ENCODE results near the gene CAPN13. TPM values are rescaled to one million over a fixed set of nuclear protein-coding genes. Genes with fewer than 3 reads are reported as not detected.

The CAPN13 gene
- total and polyA plus RNA-seq, 2 donors (not counting 1 experiment from before 2014, with no cell fraction given), result not detected

DNA sequence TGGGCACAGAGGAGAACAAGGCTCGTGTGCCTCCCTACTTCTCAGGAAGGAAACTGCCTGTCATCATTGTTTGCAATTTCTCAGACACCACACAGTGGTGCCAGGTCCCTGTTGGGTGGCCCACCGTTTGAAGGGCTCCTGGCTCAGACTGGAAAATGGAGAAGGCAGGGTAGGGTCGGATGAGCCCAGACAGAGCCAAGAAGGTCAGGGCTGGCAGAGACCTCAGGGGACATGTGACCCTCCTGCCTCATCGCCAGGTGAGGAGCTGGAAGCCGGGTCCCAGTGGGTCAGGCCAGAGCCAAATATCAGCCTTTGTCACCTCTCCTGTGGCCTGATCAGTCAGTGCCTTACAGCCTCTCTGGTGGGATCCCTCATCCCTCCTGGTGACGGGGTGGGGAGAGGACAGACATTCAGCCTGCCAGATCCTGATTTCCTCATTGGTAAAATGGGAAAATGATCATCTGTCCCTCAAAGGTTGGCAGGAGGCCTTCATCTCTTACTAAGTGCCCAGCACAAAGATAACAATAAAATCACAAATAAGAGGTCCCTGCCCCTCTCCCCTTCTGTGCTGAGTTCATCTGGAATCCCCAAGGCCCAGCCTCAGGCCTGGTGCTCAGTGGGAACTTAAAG lies 117.6 kb downstream of the CAPN13 start:
- intact Hi-C loops (cut with micrococcal nuclease), result no loop called here
- H3K27me3 ChIP-seq (replicated peaks in 1 of 4; ENCODE audit: control extremely low read depth in 1 of 4, control insufficient read depth in 3 of 4, insufficient read depth in 4 of 4, low read length in 3 of 4), result no peaks in the 10 kb centered on the region
- Mint-ChIP-seq H3K27ac (no peak overlapping the region), H3K4me1 (no peaks in the 10 kb centered on the region), H3K27me3 (peaks cover under 1% of the 10 kb centered on the region), H3K4me3 (no peak overlapping the region), H3K9me3 (ENCODE audit: insufficient read depth) (no peaks in the 10 kb centered on the region)
- no peak overlapping the region for H3K27ac ChIP-seq (ENCODE audit: low read length in 2 of 2)
- POLR2A ChIA-PET, result no interaction called here
- H3K9ac ChIP-seq (ENCODE audit: low read length), result no peak overlapping the region
- no peak for TF ChIP-seq EZH2 (IDR thresholded peaks at IDR 0.05; ENCODE audit: borderline replicate concordance, insufficient read depth, low read depth, low read length, poor library complexity, severe bottlenecking)
- TF ChIP-seq, protein P1, sequence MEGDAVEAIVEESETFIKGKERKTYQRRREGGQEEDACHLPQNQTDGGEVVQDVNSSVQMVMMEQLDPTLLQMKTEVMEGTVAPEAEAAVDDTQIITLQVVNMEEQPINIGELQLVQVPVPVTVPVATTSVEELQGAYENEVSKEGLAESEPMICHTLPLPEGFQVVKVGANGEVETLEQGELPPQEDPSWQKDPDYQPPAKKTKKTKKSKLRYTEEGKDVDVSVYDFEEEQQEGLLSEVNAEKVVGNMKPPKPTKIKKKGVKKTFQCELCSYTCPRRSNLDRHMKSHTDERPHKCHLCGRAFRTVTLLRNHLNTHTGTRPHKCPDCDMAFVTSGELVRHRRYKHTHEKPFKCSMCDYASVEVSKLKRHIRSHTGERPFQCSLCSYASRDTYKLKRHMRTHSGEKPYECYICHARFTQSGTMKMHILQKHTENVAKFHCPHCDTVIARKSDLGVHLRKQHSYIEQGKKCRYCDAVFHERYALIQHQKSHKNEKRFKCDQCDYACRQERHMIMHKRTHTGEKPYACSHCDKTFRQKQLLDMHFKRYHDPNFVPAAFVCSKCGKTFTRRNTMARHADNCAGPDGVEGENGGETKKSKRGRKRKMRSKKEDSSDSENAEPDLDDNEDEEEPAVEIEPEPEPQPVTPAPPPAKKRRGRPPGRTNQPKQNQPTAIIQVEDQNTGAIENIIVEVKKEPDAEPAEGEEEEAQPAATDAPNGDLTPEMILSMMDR (IDR thresholded peaks at IDR 0.05), result no peak
- H3K4me3 ChIP-seq (ENCODE audit: control extremely low read depth in 1 of 5, extremely low read depth in 1 of 5, insufficient read depth in 1 of 5, low read depth in 2 of 5, low read length in 4 of 5), result no peak overlapping the region
- no peaks in the 10 kb centered on the region for H3K9me3 ChIP-seq (ENCODE audit: control extremely low read depth in 1 of 3, control insufficient read depth in 2 of 3, insufficient read depth in 1 of 3, low read length in 2 of 3)
- H3K4me1 ChIP-seq (ENCODE audit: control insufficient read depth in 2 of 2, insufficient read depth in 2 of 2, low read length in 2 of 2), result no peaks in the 10 kb centered on the region
- H3K79me2 ChIP-seq (ENCODE audit: control insufficient read depth, insufficient read depth, low read length), result no peaks in the 10 kb centered on the region
- no peaks in the 10 kb centered on the region for H4K20me1 ChIP-seq (ENCODE audit: control insufficient read depth, insufficient read depth, low read length, poor library complexity, severe bottlenecking)
- CTCF ChIA-PET, result interaction anchor here (1.0 kb wide), 1 partner anchor 482 kb away, joined by 3 read pairs; no protein-coding TSS in a partner anchor
- ATAC-seq (ENCODE audit: low read depth) (no peak), DNase-seq (no peak)
- WGBS (ENCODE audit: insufficient coverage), result 95% methylated on average over 4 of the region's 6 CpGs
- no peaks in the 10 kb centered on the region for H3K36me3 ChIP-seq (replicated peaks in 1 of 2; ENCODE audit: control extremely low read depth in 1 of 2, control insufficient read depth in 1 of 2, extremely low read depth in 1 of 2, insufficient read depth in 2 of 2, low read length in 1 of 2)
- no peak overlapping the region for H3K4me2 ChIP-seq (replicated peaks; ENCODE audit: low read depth, low read length, poor library complexity, severe bottlenecking)
- no peak overlapping the region for H2AFZ ChIP-seq (ENCODE audit: insufficient read depth, low read depth, low read length, poor library complexity, severe bottlenecking)

DNA sequence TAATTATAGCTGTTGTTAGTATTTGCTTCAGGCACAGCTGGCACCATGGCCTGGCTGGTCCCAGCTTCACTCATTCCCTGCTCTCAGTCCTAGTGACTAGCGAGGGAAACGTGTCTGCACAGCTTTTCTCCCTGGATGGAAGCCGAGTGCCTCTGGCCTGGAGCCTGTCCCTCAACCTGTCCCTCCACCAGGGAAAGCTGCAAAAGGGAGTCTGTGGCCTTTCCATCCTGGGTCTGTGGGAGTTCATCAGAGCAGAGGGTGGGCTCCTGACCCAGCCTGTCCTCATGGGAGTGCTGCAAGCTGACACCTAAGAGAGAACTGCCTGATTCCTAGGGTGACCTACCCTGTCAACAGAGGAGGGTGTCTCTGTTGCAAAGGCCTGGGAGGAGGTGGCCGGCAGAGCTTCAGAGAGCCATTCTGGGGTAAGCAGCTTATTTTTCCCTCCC lies 118.3 kb downstream of the CAPN13 start:
- Histone ChIP-seq H3K36me3 (replicated peaks in 1 of 2; ENCODE audit: control extremely low read depth in 1 of 2, control insufficient read depth in 1 of 2, extremely low read depth in 1 of 2, insufficient read depth in 2 of 2, low read length in 1 of 2) (no peaks in the 10 kb centered on the region), H3K4me2 (replicated peaks; ENCODE audit: low read depth, low read length, poor library complexity, severe bottlenecking) (no peak overlapping the region), H3K27ac (ENCODE audit: low read length in 2 of 2) (no peak overlapping the region), H3K4me1 (ENCODE audit: control insufficient read depth in 2 of 2, insufficient read depth in 2 of 2, low read length in 2 of 2) (peaks cover 0 to 4% of the 10 kb centered on the region in 2 donors), H3K9me3 (ENCODE audit: control extremely low read depth in 1 of 3, control insufficient read depth in 2 of 3, insufficient read depth in 1 of 3, low read length in 2 of 3) (no peaks in the 10 kb centered on the region), H3K27me3 (replicated peaks in 1 of 4; ENCODE audit: control extremely low read depth in 1 of 4, control insufficient read depth in 3 of 4, insufficient read depth in 4 of 4, low read length in 3 of 4) (no peaks in the 10 kb centered on the region), H4K20me1 (ENCODE audit: control insufficient read depth, insufficient read depth, low read length, poor library complexity, severe bottlenecking) (no peaks in the 10 kb centered on the region), H3K79me2 (ENCODE audit: control insufficient read depth, insufficient read depth, low read length) (no peaks in the 10 kb centered on the region), H3K4me3 (ENCODE audit: control extremely low read depth in 1 of 5, extremely low read depth in 1 of 5, insufficient read depth in 1 of 5, low read depth in 2 of 5, low read length in 4 of 5) (no peak overlapping the region), H3K9ac (ENCODE audit: low read length) (no peak overlapping the region), H2AFZ (ENCODE audit: insufficient read depth, low read depth, low read length, poor library complexity, severe bottlenecking) (no peak overlapping the region)
- POLR2A ChIA-PET, result no interaction called here
- Mint-ChIP-seq H3K27ac (no peak overlapping the region), H3K27me3 (no peaks in the 10 kb centered on the region), H3K9me3 (ENCODE audit: insufficient read depth) (no peaks in the 10 kb centered on the region), H3K4me1 (peaks cover 2% of the 10 kb centered on the region), H3K4me3 (no peak overlapping the region)
- ATAC-seq (ENCODE audit: low read depth), result no peak
- WGBS (ENCODE audit: insufficient coverage), result 94% methylated on average over 3 of the region's 4 CpGs
- TF ChIP-seq, protein P1 (IDR thresholded peaks at IDR 0.05), result no peak
- no peak for TF ChIP-seq EZH2 (IDR thresholded peaks at IDR 0.05; ENCODE audit: borderline replicate concordance, insufficient read depth, low read depth, low read length, poor library complexity, severe bottlenecking)
- CTCF ChIA-PET, result interaction anchor here (1.0 to 1.7 kb wide), 2 partner anchors 22 to 481 kb away, joined by 3 to 6 read pairs; no protein-coding TSS in a partner anchor
- intact Hi-C loops (cut with micrococcal nuclease), result no loop called here
- DNase-seq, result no peak
